Measurements from ENCODE around the gene STRN.

- TF ChIP-seq POLR2A (IDR thresholded peaks at IDR 0.05): no peak
- TF ChIP-seq, protein P1, sequence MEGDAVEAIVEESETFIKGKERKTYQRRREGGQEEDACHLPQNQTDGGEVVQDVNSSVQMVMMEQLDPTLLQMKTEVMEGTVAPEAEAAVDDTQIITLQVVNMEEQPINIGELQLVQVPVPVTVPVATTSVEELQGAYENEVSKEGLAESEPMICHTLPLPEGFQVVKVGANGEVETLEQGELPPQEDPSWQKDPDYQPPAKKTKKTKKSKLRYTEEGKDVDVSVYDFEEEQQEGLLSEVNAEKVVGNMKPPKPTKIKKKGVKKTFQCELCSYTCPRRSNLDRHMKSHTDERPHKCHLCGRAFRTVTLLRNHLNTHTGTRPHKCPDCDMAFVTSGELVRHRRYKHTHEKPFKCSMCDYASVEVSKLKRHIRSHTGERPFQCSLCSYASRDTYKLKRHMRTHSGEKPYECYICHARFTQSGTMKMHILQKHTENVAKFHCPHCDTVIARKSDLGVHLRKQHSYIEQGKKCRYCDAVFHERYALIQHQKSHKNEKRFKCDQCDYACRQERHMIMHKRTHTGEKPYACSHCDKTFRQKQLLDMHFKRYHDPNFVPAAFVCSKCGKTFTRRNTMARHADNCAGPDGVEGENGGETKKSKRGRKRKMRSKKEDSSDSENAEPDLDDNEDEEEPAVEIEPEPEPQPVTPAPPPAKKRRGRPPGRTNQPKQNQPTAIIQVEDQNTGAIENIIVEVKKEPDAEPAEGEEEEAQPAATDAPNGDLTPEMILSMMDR (IDR thresholded peaks at IDR 0.05): no peak
Measured at GRCh38 chr2:36820942-36821605, 145.3 kb downstream of the STRN start.
